ENCODE results near the gene TPST2. TPM values are rescaled to one million over a fixed set of nuclear protein-coding genes. Genes with fewer than 3 reads are reported as not detected.
"Not testable (repeated sequence)": the region's sequence is repeated elsewhere in the genome, so short reads cannot be mapped to it uniquely, and the experiment has no call there.

Gene TPST2
- total RNA-seq, 2 experiments from 2014 or later = 54.8 to 58.5 TPM

GRCh38 chr22:26617271-26618199 is 27.6 kb upstream of the TPST2 start, which contains the start of gene CRYBB1:
Gene CRYBB1 (minus strand): TSS chr22:26618027. CDS start chr22:26616319, 1,708 bp downstream.
- Mint-ChIP-seq H3K27me3 (peaks cover 9% of the 10 kb centered on the region), H3K4me1 (peaks cover 22% of the 10 kb centered on the region), H3K9me3 (no peaks in the 10 kb centered on the region), H3K4me3 (no peak within 1 kb of the TSS), H3K27ac (peak within 1 kb of the TSS; percentile 2), H3K36me3 (no peaks in the 10 kb centered on the region)
- POLR2A ChIA-PET = no interaction called here
- DNase-seq (no peak), ATAC-seq (ENCODE audit: low read depth) (peak; percentile 31)

GRCh38 chr22:26616650-26617049 is 26.7 kb upstream of the TPST2 start:
- DNase-seq = no peak
- Mint-ChIP-seq H3K9me3 (no peaks in the 10 kb centered on the region), H3K27me3 (peaks cover 9% of the 10 kb centered on the region), H3K36me3 (no peaks in the 10 kb centered on the region), H3K4me3 (no peak overlapping the region), H3K27ac (no peak overlapping the region), H3K4me1 (peaks cover 22% of the 10 kb centered on the region)
- POLR2A ChIA-PET = no interaction called here
- no peak for ATAC-seq (ENCODE audit: low read depth)

GRCh38 chr22:26615830-26616435 is 26.0 kb upstream of the TPST2 start:
- H3K36me3 Mint-ChIP-seq = no peaks in the 10 kb centered on the region
- peaks cover 22% of the 10 kb centered on the region for H3K4me1 Mint-ChIP-seq
- no peak overlapping the region for H3K4me3 Mint-ChIP-seq
- ATAC-seq (ENCODE audit: low read depth) (no peak), DNase-seq (no peak)
- POLR2A ChIA-PET = no interaction called here
- H3K9me3 Mint-ChIP-seq = no peaks in the 10 kb centered on the region
- no peak overlapping the region for H3K27ac Mint-ChIP-seq
- H3K27me3 Mint-ChIP-seq = peaks cover 9% of the 10 kb centered on the region

GRCh38 chr22:26615149-26615548 is 25.2 kb upstream of the TPST2 start:
- ATAC-seq (ENCODE audit: low read depth) = no peak
- Mint-ChIP-seq H3K27ac (no peak overlapping the region), H3K4me1 (peaks cover 25% of the 10 kb centered on the region), H3K36me3 (no peaks in the 10 kb centered on the region), H3K9me3 (no peaks in the 10 kb centered on the region), H3K4me3 (no peak overlapping the region), H3K27me3 (peaks cover 9% of the 10 kb centered on the region)
- POLR2A ChIA-PET = no interaction called here
- no peak for DNase-seq

- no peak overlapping the region for H3K4me3 Mint-ChIP-seq
- POLR2A ChIA-PET = no interaction called here
- DNase-seq = no peak
- H3K27me3 Mint-ChIP-seq = peaks cover 11% of the 10 kb centered on the region
- H3K36me3 Mint-ChIP-seq = no peaks in the 10 kb centered on the region
- ATAC-seq (ENCODE audit: low read depth) = no peak
- peaks cover 29% of the 10 kb centered on the region for H3K4me1 Mint-ChIP-seq
- H3K9me3 Mint-ChIP-seq = no peaks in the 10 kb centered on the region
- H3K27ac Mint-ChIP-seq = no peak overlapping the region
Measured at GRCh38 chr22:26614322-26614721, 24.4 kb upstream of the TPST2 start.

GRCh38 chr22:26613753-26614152 is 23.8 kb upstream of the TPST2 start:
- peaks cover 14% of the 10 kb centered on the region for H3K27me3 Mint-ChIP-seq
- peaks cover 31% of the 10 kb centered on the region for H3K4me1 Mint-ChIP-seq
- POLR2A ChIA-PET; H3K36me3 Mint-ChIP-seq; H3K4me3 Mint-ChIP-seq; DNase-seq; ATAC-seq (ENCODE audit: low read depth); H3K27ac Mint-ChIP-seq; H3K9me3 Mint-ChIP-seq: not testable (repeated sequence)

- no peak overlapping the region for H3K27ac Mint-ChIP-seq
- H3K27me3 Mint-ChIP-seq = peaks cover 19% of the 10 kb centered on the region
- H3K9me3 Mint-ChIP-seq = no peaks in the 10 kb centered on the region
- POLR2A ChIA-PET = no interaction called here
- DNase-seq (no peak), ATAC-seq (ENCODE audit: low read depth) (no peak)
- no peak overlapping the region for H3K4me3 Mint-ChIP-seq
- peaks cover 29% of the 10 kb centered on the region for H3K4me1 Mint-ChIP-seq
- no peaks in the 10 kb centered on the region for H3K36me3 Mint-ChIP-seq
Measured at GRCh38 chr22:26612652-26613051, 22.7 kb upstream of the TPST2 start.

- no peak for DNase-seq
- H3K36me3 Mint-ChIP-seq = no peaks in the 10 kb centered on the region
- H3K27ac Mint-ChIP-seq = no peak overlapping the region
- POLR2A ChIA-PET = interaction anchor here (1.2 kb wide), 1 partner anchor 14 kb away, joined by 3 read pairs; no protein-coding TSS in a partner anchor
- peaks cover 17% of the 10 kb centered on the region for H3K27me3 Mint-ChIP-seq
- no peak overlapping the region for H3K4me3 Mint-ChIP-seq
- H3K9me3 Mint-ChIP-seq = no peaks in the 10 kb centered on the region
- ATAC-seq (ENCODE audit: low read depth) = no peak
- peaks cover 20% of the 10 kb centered on the region for H3K4me1 Mint-ChIP-seq
Measured at GRCh38 chr22:26610996-26611395, 21.1 kb upstream of the TPST2 start.

- H3K9me3 Mint-ChIP-seq = no peaks in the 10 kb centered on the region
- DNase-seq = peak; percentile 59
- no peaks in the 10 kb centered on the region for H3K36me3 Mint-ChIP-seq
- POLR2A ChIA-PET = interaction anchor here (0.6 to 1.2 kb wide), 2 partner anchors 13 to 60 kb away, joined by 3 to 4 read pairs; no protein-coding TSS in a partner anchor
- H3K4me1 Mint-ChIP-seq = peaks cover 17% of the 10 kb centered on the region
- H3K27me3 Mint-ChIP-seq = peaks cover 17% of the 10 kb centered on the region
- H3K27ac Mint-ChIP-seq = peak overlapping the region; percentile 83
- ATAC-seq (ENCODE audit: low read depth) = peak; percentile 82
- peak overlapping the region; percentile 65 for H3K4me3 Mint-ChIP-seq
Measured at GRCh38 chr22:26610072-26610958, 20.4 kb upstream of the TPST2 start.

- peaks cover 17% of the 10 kb centered on the region for H3K27me3 Mint-ChIP-seq
- POLR2A ChIA-PET = no interaction called here
- DNase-seq (no peak), ATAC-seq (ENCODE audit: low read depth) (no peak)
- H3K4me3 Mint-ChIP-seq = no peak overlapping the region
- H3K27ac Mint-ChIP-seq = no peak overlapping the region
- H3K9me3 Mint-ChIP-seq = no peaks in the 10 kb centered on the region
- H3K4me1 Mint-ChIP-seq = peaks cover 16% of the 10 kb centered on the region
- H3K36me3 Mint-ChIP-seq = no peaks in the 10 kb centered on the region
Measured at GRCh38 chr22:26609287-26609686, 19.4 kb upstream of the TPST2 start.

- H3K9me3 Mint-ChIP-seq = no peaks in the 10 kb centered on the region
- H3K36me3 Mint-ChIP-seq = no peaks in the 10 kb centered on the region
- peaks cover 20% of the 10 kb centered on the region for H3K4me1 Mint-ChIP-seq
- ATAC-seq (ENCODE audit: low read depth) (no peak), DNase-seq (no peak)
- POLR2A ChIA-PET = interaction anchor here (0.6 kb wide), 1 partner anchor 33 kb away, joined by 3 read pairs; no protein-coding TSS in a partner anchor
- H3K27ac Mint-ChIP-seq = no peak overlapping the region
- H3K27me3 Mint-ChIP-seq = peaks cover 14% of the 10 kb centered on the region
- no peak overlapping the region for H3K4me3 Mint-ChIP-seq
Measured at GRCh38 chr22:26608129-26608528, 18.2 kb upstream of the TPST2 start.

- Mint-ChIP-seq H3K4me3 (no peak overlapping the region), H3K4me1 (peaks cover 16% of the 10 kb centered on the region), H3K27ac (no peak overlapping the region), H3K36me3 (no peaks in the 10 kb centered on the region), H3K9me3 (no peaks in the 10 kb centered on the region), H3K27me3 (peaks cover 12% of the 10 kb centered on the region)
- no peak for ATAC-seq (ENCODE audit: low read depth)
- no peak for DNase-seq
- POLR2A ChIA-PET = no interaction called here
Measured at GRCh38 chr22:26606611-26607010, 16.7 kb upstream of the TPST2 start.

GRCh38 chr22:26604368-26604767 is 14.4 kb upstream of the TPST2 start:
- DNase-seq (no peak), ATAC-seq (ENCODE audit: low read depth) (no peak)
- POLR2A ChIA-PET = no interaction called here
- H3K4me1 Mint-ChIP-seq = peaks cover 10% of the 10 kb centered on the region
- no peaks in the 10 kb centered on the region for H3K36me3 Mint-ChIP-seq
- H3K27me3 Mint-ChIP-seq = peaks cover 10% of the 10 kb centered on the region
- no peak overlapping the region for H3K27ac Mint-ChIP-seq
- no peak overlapping the region for H3K4me3 Mint-ChIP-seq
- H3K9me3 Mint-ChIP-seq = no peaks in the 10 kb centered on the region

All from activated naive CD8-positive, alpha-beta T cell treated with anti-CD3 and anti-CD28 coated beads, Interleukin-2, amount 10 ng/mL, durations not matched to agents 7 days and 5 days (primary cell).